Neural cell (in vitro differentiated cells): Measurements from ENCODE around the gene PRDM15. TPM values are rescaled to one million over a fixed set of nuclear protein-coding genes. Genes with fewer than 3 reads are reported as not detected.

Source experiments
- H2AFZ ChIP-seq: fragments of 200-600, 300-800 bp; sonication (generic), shearing (Covaris generic); 2 replicates; pipeline ENCODE4 v1.6.0; 2014; ENCODE audit warnings: low read depth, mild to moderate bottlenecking, antibody characterized with exemption, low read length, moderate library complexity
- H3F3A ChIP-seq: fragments of 200-600 bp; shearing (Covaris generic); 2 replicates; pipeline ENCODE4 v1.6.1; 2016; ENCODE audit warnings: mild to moderate bottlenecking, moderate library complexity, mixed read lengths, antibody characterized with exemption, low read length; ENCODE audit not compliant: insufficient read depth, poor library complexity, severe bottlenecking
- H3K27ac ChIP-seq: fragments of 200-600, 300-800 bp; sonication (generic), shearing (Covaris generic); 2 replicates; pipeline ENCODE4 v1.5.1; 2014; ENCODE audit warnings: mild to moderate bottlenecking, low read length, moderate library complexity
- H3K27me3 ChIP-seq: fragments of 300-800, 200-600 bp; sonication (generic), shearing (Covaris generic); 2 replicates; pipeline ENCODE4 v1.6.0; 2014; ENCODE audit warnings: mild to moderate bottlenecking, low read depth, low read length, moderate library complexity; ENCODE audit not compliant: insufficient read depth
- H3K36me3 ChIP-seq: fragments of 300-800, 200-600 bp; sonication (generic), shearing (Covaris generic); 2 replicates; pipeline ENCODE4 v1.5.1; 2014; ENCODE audit warnings: mild to moderate bottlenecking, antibody characterized with exemption, low read length, moderate library complexity; ENCODE audit not compliant: insufficient read depth
- H3K4me2 ChIP-seq: fragments of 300-800, 200-600 bp; sonication (generic), shearing (Covaris generic); 2 replicates; pipeline ENCODE4 v1.6.0; 2014; ENCODE audit warnings: mild to moderate bottlenecking, low read length
- H3K4me3 ChIP-seq: fragments of 300-800, 200-600 bp; sonication (generic), shearing (Covaris generic); 2 replicates; pipeline ENCODE4 v1.5.1; 2014; ENCODE audit warnings: mild to moderate bottlenecking, low read length, moderate library complexity
- H3K79me2 ChIP-seq: fragments of 200-600 bp; shearing (Covaris generic); replicated peaks from 2 replicates; pipeline ENCODE4 v1.6.0; 2014; ENCODE audit warnings: mild to moderate bottlenecking, low read length, moderate library complexity; ENCODE audit not compliant: insufficient read depth
- H3K9ac ChIP-seq: fragments of 300-800, 200-600 bp; sonication (generic), shearing (Covaris generic); 2 replicates; pipeline ENCODE4 v1.6.1; 2016; ENCODE audit warnings: mild to moderate bottlenecking, low read length, mixed read lengths
- H3K9me2 ChIP-seq: fragments of 200-600 bp; shearing (Covaris generic); 2 replicates; pipeline ENCODE4 v1.6.1; 2016; ENCODE audit warnings: mild to moderate bottlenecking, low read length, mixed read lengths; ENCODE audit not compliant: insufficient read depth
- H3K9me3 ChIP-seq: fragments of 200-600, 300-800 bp; sonication (generic), shearing (Covaris generic); 2 replicates; pipeline ENCODE4 v1.6.1; 2016; ENCODE audit warnings: mild to moderate bottlenecking, mixed run types, low read length, moderate library complexity, mixed read lengths
- H4K20me1 ChIP-seq: fragments of 200-600 bp; shearing (Covaris generic); 2 replicates; pipeline ENCODE4 v1.6.1; 2016; ENCODE audit warnings: mild to moderate bottlenecking, mixed run types; ENCODE audit not compliant: insufficient read depth
- CTCF ChIP-seq: fragments of 450-650 bp; IDR thresholded peaks from 2 replicates; pipeline ENCODE4 v1.5.1; 2014; ENCODE audit warnings: antibody characterized with exemption, mild to moderate bottlenecking, moderate library complexity; ENCODE audit not compliant: poor library complexity, severe bottlenecking
- EP300 ChIP-seq: fragments of 450-650 bp; conservative IDR thresholded peaks from 2 replicates; pipeline ENCODE4 v1.6.1; 2014; ENCODE audit warnings: antibody characterized with exemption, mild to moderate bottlenecking, moderate library complexity; ENCODE audit not compliant: poor library complexity, severe bottlenecking
- EZH2 ChIP-seq: fragments of 200-600, 300-800 bp; shearing (Covaris generic), sonication (generic); IDR thresholded peaks from 2 replicates; pipeline ENCODE4 v1.6.1; 2014; ENCODE audit warnings: antibody characterized with exemption, low read length, borderline replicate concordance, mild to moderate bottlenecking; ENCODE audit not compliant: insufficient read depth, poor library complexity, severe bottlenecking
- MXI1 ChIP-seq: fragments of 450-650 bp; conservative IDR thresholded peaks from 2 replicates; pipeline ENCODE4 v1.6.1; 2014; ENCODE audit warnings: antibody characterized with exemption, mild to moderate bottlenecking; ENCODE audit not compliant: poor library complexity, severe bottlenecking
- POLR2AphosphoS5 ChIP-seq: IDR thresholded peaks from 2 replicates; pipeline ENCODE4 v1.6.1; 2012
- RAD21 ChIP-seq: fragments of 450-650 bp; conservative IDR thresholded peaks from 2 replicates; pipeline ENCODE4 v1.6.1; 2014; ENCODE audit warnings: antibody characterized with exemption, mild to moderate bottlenecking, moderate library complexity
- REST ChIP-seq: IDR thresholded peaks from 2 replicates; pipeline ENCODE4 v1.6.1; 2012; ENCODE audit warnings: borderline replicate concordance
- SMC3 ChIP-seq: fragments of 450-650 bp; conservative IDR thresholded peaks from 2 replicates; pipeline ENCODE4 v1.6.1; 2014; ENCODE audit warnings: antibody characterized with exemption, mild to moderate bottlenecking, moderate library complexity; ENCODE audit not compliant: poor library complexity
- TAF1 ChIP-seq: IDR thresholded peaks from 2 replicates; pipeline ENCODE4 v1.6.1; 2012; ENCODE audit warnings: low read depth
- polyA plus RNA-seq: library from polyadenylated mRNA; depleted of rRNA; stranded (reverse); fragments of >200 nt; gene quantifications from 2 replicates; pipeline ENCODE4 v1.2.3, GENCODE V29; 2014

Gene PRDM15
- polyA plus RNA-seq, 1 donor from 2014 or later = 4.1 TPM

DNA sequence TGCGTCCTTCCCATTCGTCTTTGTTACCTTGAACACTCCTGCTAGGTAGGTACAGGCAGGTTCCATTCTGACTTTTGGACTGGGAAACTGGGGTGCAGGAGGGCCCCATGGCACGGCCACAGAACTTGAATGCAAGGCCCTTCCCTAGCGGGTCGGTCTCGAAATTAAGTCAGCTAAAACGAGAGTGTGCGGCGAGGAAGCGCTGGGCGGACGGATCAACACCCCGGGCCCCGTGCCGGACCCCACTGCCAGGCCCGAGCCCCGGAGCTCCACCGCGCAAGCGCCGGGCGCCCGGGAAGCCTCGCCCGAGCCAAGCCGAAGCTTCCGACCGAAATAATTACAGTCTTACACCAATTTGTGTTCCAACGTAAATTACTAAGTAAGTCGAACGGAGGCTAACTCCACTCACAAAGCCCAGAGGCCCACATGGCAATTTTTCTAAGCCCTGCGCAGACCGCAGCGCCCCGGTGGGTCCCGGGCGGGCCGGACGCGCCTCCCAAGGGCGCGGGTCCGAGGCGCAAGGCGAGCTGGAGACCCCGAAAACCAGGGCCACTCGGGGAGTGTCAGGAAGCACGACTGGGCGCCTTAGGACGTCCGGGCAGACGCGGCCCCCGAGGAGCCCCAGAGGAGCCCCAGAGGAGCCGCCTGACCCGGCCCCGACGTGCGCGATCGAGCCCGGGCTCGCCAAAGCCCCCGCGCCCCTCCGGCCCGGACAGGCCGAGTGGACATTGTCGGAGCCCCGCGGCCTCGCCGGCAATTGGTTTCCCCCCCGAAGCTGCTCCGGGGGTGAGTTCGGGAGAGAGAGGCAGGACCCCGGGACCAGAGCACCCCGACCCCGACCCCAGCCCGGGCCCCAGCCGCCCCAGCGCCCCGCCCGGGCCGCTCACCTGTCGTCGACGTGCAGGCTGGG, 112.9 kb downstream of the PRDM15 start:
- Histone ChIP-seq H4K20me1 (no peaks in the 10 kb centered on the region), H3K36me3 (no peaks in the 10 kb centered on the region), H3K9ac (peak overlapping the region; percentile 38), H3K4me3 (peak overlapping the region; percentile 68), H3K9me2 (no peaks in the 10 kb centered on the region), H2AFZ (no peak overlapping the region), H3K9me3 (no peaks in the 10 kb centered on the region), H3K79me2 (no peaks in the 10 kb centered on the region), H3K4me2 (no peak overlapping the region), H3K27ac (no peak overlapping the region), H3F3A (no peaks in the 10 kb centered on the region), H3K27me3 (peaks cover 100% of the 10 kb centered on the region)
- TF ChIP-seq REST (no peak), EP300 (no peak), POLR2AphosphoS5 (no peak)

DNA sequence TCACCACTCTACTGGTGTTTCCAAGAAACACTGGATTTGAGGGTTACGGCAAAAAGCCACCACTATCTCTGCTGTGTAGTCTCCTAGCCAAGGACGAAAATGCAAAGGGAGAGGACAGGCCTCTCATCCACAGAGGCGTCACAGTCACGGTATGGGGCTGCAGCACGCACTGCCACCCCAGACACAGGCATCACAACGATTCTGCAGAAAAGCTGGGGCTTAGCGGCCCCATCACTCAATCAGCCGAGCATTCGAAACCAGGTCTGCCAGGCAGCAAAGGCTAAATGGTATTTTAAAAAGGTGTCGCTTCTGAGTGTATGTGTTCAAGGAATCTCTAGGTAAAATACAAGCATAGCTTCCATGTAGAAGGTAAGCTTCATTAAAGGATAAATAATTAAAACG, 113.7 kb downstream of the PRDM15 start:
- H4K20me1 ChIP-seq = no peaks in the 10 kb centered on the region
- no peak overlapping the region for H2AFZ ChIP-seq
- no peaks in the 10 kb centered on the region for H3K79me2 ChIP-seq
- no peak overlapping the region for H3K27ac ChIP-seq
- TF ChIP-seq POLR2AphosphoS5 (no peak), EZH2 (no peak), MXI1 (no peak), CTCF (no peak), TAF1 (no peak), EP300 (no peak), RAD21 (no peak), REST (no peak), SMC3 (no peak)
- H3K4me3 ChIP-seq = no peak overlapping the region
- no peak overlapping the region for H3K9ac ChIP-seq
- H3K36me3 ChIP-seq = no peaks in the 10 kb centered on the region
- no peak overlapping the region for H3K4me2 ChIP-seq
- H3F3A ChIP-seq = no peaks in the 10 kb centered on the region
- peaks cover 100% of the 10 kb centered on the region for H3K27me3 ChIP-seq
- H3K9me3 ChIP-seq = no peaks in the 10 kb centered on the region
- H3K9me2 ChIP-seq = no peaks in the 10 kb centered on the region
